ENCODE results near the gene RAB35. TPM values are rescaled to one million over a fixed set of nuclear protein-coding genes. Genes with fewer than 3 reads are reported as not detected.

RAB35 gene
- 35.2 and 35.9 TPM in 2 replicates for total RNA-seq (2014; rRNA removed; shearing (Covaris generic))
- polyA plus RNA-seq (2014; cell fraction: nucleus; rRNA removed): 37.5 and 46.9 TPM in 2 replicates

DNA sequence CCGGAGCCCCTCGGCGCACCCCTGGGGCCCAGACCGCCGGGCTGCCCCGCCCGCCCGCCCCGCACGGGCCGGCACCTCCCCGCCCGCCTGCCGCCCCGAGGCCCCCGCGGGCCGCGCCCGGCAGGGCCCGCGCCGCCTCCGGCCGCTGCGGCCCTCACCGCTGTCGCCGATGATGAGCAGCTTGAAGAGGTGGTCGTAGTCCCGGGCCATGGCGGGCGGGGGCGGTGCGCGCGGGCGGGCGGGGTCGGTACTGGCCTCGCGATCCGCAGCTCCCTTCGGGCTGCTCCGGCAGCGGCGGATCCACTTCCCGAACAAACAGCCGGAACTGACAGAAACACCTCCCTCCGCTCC is at the start of gene RAB35:
TSS of gene RAB35 (minus strand) at position 313 of the 351 bp plus-strand sequence. CDS start at position 210, 103 bp downstream.
- no peak for DNase-seq (ENCODE audit: extremely low read depth, low read depth)

DNA sequence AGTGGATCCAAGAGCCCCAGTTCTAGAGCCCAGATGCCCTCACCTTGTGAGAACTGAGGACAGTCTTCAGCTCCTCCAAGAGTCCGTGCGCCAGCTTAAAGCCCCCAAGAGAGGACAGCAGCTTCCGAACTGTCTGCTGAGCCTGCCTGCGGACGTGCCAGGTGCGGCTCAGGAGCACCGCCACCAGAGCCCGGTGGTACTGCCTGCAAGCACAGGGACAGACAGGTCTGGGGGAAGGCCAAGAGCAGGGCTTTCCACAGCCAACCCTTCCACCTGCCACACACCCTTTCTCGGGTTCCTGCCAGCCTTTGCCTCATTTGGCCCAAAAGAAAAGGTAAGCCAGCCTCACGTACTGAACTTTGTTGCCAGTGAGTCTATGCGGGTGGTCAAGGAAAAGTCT is 47.7 kb upstream of the RAB35 start:
- no peak for DNase-seq (ENCODE audit: extremely low read depth, low read depth)

DNA sequence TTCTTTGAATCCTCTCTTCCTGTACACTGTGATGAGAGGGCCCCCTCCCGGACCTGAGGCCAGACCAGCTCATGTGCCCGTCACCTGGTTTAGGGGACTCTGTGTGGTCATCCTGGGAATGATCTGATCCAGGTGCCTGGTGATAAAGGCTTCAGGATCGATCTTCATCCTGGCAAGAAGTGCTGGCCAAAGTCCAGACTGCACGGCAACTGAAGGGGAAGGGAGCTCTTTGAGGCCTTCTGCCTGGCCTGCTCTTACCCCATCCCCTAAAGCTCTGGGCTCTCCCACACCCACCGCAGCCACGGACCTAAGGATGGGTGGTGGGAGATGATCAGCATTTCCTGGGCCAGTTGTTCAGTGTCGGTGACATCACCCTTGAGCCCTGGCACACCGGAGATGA is 46.2 kb upstream of the RAB35 start:
- no peak for DNase-seq (ENCODE audit: extremely low read depth, low read depth)

DNA sequence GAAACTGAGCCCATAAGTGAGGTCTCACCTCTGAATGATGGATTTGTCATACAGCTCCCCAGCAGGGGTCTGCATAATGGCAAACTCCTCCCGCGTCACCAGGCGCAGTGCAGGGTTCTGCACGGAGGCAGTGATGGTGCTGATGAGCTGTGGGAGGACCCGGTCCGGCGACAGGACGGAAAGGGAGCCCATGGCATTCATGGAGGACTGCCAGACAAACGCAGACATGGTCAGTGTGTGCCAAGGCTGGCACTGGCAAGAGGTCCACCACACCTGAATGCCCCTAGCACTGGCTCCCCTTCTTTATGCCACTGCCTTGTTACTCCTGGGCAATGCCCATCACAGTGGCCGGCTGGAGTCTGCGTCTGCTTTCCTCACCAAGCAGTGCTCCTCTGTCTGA is 45.3 kb upstream of the RAB35 start:
- no peak for DNase-seq (ENCODE audit: extremely low read depth, low read depth)

DNA sequence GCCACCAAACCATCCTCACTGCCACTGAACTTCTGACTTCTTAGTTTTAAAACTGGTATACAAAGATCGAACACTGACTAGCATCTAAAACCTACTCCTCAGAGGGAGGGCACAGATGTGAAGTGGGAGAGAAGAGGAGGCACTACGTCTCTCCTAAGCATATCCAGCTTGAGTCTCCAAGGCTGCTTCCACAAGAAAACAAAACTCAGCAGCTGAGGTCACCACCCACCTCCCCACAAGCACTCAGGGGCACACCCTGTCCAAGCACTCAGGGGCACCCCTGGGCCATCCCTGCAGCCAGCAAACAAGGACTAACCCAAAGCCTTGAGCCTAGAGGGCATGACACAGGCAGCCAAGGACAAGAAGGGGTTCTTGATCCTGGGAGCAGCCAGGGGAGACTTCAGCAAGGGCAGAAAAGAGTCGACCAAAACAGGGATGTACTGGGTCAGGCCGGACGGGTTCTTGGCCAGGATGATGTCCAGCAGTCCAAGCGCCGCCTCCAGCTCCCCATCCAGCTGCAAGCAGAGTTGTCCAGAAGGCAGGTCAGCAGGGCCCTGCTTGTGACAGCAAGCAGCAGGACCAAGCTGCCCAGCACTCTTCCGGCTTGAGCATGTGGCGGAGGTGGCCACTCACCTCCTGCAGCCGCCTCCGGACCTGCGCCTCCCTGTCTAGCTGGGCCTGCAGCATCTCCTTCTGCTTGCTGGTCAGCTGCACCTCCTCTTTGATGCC is 43.1 kb upstream of the RAB35 start:
- no peak for DNase-seq (ENCODE audit: extremely low read depth, low read depth)

DNA sequence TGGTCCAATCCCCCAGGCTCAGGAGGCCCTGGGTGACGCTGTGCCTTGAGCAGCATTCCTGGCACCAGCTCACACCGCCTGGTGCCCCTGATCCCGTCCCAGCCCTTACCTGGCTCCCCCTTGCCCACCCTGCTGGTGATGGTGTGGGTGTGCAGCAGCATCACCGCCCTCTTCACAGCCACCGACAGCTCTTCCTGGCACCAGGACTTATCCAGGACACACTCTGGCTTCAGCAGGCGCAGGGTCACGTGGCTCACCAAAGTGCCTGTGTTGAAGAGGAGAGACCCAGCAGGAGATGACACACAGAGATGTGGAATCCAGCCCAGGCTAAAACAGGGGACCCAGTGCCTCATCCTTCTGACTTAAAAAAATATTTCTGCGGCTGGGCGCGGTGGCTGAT is 41.8 kb upstream of the RAB35 start:
- DNase-seq (ENCODE audit: extremely low read depth, low read depth): no peak

DNA sequence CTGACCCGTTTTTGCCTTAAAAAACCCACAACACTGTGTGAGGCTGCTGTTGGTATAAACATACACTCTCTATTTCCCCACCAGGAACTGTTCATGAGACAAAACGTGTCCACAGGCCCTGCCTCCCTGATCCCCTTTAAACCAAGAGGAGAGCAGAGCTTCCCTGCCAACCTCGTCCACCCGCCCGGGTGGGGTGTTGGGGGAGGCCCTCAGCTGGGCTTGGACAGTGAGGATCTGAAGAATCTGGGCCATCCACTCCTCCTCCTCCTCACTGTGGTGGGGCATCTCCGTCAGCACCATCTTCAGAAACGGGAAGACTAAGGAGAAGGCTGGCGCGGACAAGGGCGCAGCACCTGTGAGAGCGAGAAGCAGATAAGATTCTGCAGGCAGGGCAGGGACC is 41.1 kb upstream of the RAB35 start:
- DNase-seq (ENCODE audit: extremely low read depth, low read depth): no peak

DNA sequence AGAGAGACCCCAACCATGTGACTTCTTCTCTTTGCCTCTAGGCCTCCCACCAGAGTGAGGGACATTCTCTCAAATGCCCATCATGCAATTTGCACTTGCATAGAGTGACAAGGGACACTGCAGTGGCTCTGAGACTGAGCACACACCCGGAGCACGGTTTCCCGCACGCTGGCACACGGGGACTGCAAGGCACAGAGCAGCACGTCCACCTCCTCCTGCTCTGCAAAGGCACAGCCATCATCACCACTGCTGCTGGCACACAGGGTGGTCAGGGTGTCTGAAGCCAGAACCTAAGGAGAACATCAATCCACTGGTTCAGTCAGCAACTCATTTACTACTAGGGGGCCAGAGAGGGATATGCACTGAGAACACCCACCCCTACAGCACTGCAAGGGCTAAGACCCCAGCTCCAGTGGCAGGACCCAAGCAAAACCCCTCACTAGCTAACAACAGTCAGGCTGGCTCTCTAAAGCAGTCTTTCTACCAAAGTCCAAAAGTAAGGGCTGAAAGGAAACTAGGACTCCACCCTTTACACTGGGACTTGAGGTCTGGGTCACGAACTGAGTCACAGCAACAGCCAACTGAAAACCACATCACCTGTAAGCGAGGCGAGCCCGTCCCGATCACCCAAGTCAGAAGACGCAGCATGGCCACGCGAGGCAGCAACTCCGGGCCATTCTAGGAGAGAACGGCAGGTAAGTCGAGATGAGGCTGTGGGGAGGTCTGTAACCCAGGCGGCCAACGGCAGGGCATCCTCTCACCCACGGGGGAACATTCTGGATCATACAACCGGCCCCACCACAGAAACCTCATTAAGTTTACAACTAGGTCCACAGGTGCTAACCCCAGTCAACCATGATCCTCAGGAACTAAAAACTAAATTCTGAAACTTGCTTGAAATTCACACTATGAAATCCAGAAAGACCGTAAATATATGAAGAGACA is 40.0 kb upstream of the RAB35 start:
- no peak for DNase-seq (ENCODE audit: extremely low read depth, low read depth)

DNA sequence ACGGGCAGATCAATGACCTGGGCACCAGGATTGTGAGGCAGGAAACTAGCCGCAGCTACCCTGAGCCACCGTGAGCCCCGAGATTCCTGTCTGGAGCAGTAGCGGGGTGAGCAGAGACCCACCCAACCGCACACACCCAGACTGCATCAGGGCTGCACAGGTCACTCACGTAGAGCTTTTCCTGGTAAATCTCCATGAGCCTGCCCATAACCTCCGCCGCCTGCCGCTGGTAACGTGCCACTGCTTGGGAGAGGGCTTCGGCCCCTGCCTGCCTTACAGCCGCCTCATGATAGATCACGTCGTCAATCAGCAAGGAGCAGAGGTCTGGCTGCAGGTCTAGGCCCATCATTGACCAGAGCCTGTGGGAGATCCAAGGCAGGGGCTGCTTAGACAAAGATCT is 38.5 kb upstream of the RAB35 start:
- no peak for DNase-seq (ENCODE audit: extremely low read depth, low read depth)

DNA sequence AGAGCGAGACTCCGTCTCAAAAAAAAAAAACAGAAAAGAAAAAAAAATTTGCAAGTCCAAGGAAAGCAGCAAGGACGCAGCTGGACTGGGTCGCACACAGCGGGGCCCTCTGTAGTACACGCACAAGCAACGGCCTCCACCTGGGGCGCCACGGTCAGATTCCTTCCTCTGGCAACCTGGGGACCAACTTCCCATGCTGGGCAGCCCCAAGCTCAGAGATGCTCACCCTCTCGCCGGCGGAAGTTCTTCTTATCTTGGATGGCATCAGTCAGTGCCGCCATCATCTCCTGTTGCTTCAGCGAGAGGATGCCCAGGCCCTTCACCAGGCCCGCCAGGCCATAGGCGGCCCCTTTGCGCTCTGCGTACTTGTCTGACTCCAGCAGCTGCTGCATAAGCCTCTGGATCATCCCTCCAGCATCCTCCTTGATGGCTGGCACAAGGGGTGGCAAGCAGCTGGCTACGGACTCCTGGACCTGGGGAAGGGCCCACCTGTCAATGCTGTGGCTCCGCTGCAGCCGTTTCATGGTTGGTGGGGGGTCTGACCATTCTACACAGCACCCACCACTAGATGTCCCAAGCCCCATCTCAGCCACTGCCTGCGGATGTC is 34.5 kb upstream of the RAB35 start:
- DNase-seq (ENCODE audit: extremely low read depth, low read depth): no peak

DNA sequence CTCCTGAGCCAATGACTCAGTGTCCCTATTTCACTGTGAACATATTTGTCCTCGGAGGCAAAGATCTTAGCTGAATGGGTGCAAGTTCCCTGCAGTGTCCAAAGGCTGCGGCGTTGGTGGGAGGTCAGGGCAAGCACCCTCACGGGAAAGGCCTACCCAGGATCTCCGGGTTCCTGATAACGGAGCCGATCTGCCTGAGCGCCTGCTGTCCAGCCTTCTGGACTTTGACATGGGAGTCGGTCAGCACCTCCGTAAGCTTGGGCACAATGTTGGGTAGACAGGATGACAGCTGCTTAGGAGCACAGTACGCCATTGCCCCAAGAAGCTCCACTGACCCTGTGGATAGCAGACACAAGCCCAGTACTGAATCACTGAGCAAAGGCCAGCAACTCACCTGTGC is 31.5 kb upstream of the RAB35 start:
- DNase-seq (ENCODE audit: extremely low read depth, low read depth): no peak

DNA sequence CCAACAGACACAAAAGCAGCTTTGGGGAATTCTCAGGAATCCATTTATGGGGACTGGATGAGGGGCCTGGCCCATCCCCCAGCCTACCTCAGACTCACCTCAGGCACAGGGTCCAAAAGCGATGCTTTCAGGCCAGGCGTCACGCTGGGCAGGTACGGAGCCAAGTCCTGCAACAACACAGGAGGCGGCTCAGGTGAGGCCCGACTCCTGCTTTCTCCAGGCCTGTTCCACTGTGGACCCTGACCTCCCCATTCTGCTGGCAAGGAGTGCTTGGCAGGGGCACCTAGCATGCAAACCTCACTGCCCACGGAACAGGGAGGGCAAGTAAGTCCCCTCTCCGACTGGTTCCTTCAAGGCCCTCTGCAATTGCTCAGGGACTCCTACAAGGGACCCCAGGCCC is 28.6 kb upstream of the RAB35 start:
- DNase-seq (ENCODE audit: extremely low read depth, low read depth): no peak

DNA sequence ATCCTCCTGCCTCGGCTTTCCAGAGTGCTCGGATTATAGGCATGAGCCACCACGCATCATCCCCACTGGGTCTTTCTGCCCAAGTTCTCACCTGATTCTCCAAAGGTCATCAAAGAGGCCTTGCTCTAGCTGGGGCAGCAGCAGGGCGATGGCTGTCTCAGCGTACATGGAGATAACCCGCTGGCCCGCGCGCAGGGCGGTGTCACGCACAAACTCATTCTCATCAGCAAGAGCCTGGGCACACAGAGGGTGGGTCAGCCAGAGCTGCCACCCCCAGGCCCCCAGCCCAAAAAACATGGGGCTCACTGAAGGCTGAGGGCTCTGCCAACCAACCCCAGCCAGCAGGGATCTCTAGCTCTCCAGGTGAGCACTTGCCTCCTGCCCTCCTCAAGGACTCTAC is 27.7 kb upstream of the RAB35 start:
- DNase-seq (ENCODE audit: extremely low read depth, low read depth): no peak

DNA sequence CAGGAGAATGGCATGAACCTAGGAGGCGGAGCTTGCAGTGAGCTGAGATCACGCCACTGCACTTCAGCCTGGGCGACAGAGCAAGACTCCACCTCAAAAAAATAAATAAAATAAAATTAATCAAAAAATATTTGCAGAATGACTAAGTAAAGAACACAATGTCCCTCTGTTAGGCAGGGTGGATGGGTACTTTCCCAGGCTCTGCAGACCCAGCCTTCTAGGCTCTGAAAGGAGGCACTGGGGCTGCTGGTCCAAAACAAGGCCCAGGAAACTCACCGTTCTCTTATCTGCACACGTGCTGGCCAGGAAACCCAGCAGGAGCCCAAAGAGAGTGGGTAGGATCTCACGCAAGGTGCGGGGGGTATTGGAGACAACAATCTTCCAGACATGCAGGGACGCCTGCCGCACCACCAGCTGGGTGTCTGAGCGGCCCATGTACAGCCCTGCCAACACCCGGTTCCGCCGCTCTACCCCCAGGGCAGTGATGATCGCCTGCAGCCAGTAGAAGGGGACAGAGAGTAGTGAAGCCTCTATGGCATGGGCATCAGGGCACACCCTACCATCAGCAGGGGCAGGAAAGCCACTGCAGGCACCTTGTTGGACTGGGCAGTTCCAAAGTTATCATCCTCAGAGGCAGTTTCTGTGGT is 25.8 kb upstream of the RAB35 start:
- DNase-seq (ENCODE audit: extremely low read depth, low read depth): no peak

DNA sequence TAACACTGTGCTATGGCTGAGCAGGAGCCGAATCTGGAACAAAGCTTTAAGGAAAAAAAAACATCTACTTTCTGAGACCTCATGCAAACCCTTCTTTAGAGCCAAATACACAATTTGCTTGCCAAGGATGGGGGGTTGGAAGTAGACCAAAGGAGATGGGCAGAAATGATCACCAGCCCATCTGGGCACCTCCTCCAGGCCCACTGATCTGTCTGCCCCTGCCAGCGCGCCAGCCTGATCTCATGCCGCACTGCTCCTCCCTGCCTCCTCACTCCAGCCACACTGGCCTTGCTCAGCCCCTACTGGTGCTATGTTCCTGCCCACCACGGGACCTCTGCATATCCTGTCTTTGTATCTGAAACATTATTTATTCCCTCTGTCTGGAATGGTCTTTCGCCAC is 24.8 kb upstream of the RAB35 start:
- DNase-seq (ENCODE audit: extremely low read depth, low read depth): no peak

DNA sequence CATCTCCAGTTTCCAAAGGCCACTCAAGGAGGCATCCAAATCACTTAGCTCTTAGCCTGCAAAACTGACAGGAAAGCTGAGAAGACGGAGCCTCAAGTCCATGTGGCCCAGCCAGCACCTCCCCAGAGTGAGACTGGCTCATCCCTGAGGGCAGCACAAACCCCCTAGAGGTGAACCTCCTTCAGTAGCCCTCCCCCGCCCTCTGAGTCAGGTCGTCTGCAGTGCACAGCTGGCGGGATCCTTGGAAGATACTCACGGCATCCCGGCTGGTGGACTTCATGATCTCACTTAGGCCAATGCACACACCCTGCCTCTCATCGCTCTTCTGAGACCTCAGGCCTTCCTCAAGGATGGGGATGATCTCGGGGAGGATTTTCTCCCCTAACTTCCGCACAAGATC is 24.1 kb upstream of the RAB35 start:
- no peak for DNase-seq (ENCODE audit: extremely low read depth, low read depth)

DNA sequence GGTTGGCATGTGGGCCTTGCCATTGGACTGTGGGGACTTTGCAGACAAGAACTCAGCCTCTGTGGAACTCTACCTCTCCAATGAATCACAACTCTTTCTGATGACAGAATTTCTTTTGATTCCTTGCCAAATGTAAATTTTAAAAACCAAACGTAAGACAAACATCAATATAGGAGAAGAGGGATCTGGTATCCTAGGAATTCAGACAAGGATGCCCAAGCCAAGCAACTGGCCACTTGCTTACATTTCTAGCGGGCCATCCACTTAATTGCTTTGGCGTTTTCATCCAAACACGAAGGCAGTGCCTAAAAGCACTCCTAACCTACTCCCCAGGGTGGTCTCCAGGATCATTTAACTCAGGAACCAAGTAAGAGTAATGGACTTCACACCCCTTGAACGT is 23.4 kb upstream of the RAB35 start:
- no peak for DNase-seq (ENCODE audit: extremely low read depth, low read depth)

DNA sequence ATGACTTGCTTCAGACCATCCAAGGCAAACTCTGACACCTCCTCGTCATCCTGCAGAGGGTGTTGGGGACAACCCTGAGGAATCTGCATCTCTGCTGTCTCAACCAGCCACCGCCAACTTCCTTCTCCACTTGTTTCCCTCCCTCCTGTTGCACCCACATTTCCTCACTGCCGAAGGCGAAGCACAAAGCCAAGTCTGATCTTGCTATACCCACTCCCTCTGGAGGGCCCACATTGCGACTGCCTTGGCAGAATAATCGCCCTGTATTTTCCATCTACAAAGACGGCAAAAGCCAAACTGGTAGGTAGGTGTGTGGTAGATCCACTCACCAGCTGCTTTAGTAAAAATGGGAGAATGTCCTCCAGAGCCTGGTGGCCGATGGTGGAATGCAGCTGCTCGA is 21.8 kb upstream of the RAB35 start:
- no peak for DNase-seq (ENCODE audit: extremely low read depth, low read depth)

DNA sequence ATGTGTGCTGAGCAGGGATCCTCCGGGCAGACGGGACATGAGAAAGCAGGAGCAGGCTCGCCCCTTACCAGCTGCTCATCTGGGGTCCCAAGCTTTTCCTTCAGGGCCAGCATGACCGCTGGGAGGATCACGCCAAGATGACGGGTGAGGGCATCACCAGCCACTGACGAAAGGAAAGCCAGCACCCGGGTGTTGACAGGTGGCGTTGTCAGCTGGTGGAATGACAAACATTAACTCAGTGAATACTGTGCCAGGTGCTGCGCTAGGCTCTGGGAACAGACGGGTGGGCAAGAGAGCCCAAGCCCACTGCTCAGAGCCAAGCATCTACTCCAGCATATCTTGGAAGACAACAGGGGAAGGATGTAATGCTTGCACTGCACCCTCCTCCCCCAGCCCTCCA is 21.3 kb upstream of the RAB35 start:
- DNase-seq (ENCODE audit: extremely low read depth, low read depth): no peak

DNA sequence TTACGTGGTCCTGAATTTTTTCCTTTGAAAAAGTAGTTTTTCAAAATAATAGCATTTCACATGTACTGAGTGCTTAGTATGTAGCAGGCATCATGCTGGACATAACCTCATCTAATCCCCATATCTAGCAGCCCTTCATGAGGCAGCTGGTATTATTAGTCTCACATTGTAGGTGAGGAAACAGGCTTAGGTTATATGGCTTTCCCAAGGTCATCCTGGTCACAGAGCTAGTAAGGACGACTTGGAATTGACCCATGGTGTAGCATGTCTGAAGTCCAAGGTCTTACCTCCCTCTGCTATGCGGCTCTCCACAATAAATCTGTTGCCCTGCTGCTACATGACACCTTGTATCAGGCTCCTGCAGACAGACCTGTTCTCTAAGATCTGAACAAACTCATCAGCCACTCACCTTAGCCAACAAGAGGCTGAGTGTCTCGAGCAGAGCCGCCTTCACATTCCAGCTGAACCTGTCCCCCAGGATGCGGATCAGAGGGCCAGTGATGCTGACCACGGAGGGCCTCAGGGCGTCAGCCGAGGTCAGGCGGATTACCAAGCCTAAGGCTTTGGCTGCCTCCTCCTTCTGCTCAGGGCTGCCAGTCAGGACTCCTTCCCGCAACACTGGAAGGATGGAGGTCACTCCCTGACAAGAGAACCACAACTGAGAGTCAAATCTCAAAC is 19.7 kb upstream of the RAB35 start:
- no peak for DNase-seq (ENCODE audit: extremely low read depth, low read depth)
